Body of pancreas (tissue), 4 donors: ENCODE results near the gene FYB1. TPM values are rescaled to one million over a fixed set of nuclear protein-coding genes. Genes with fewer than 3 reads are reported as not detected.

Experiments used
- ATAC-seq: fragments of 150-250 bp; one replicate; pipeline ENCODE4 v1.9.1; 2016
- DNase-seq, 4 donors: peaks; one replicate each; pipeline ENCODE4 v3.0.0-alpha.2; 2019
- H3K27ac ChIP-seq, 4 donors: fragments of 200-600 bp; sonication (generic); 1 replicate in 3 of 4; 2 replicates in 1 of 4; pipeline versions ENCODE4 v1.5.1 to v1.6.1; 2016 to 2019; ENCODE audit warnings: mild to moderate bottlenecking in 1 of 4, mixed read lengths in 1 of 4, moderate library complexity in 1 of 4
- H3K27me3 ChIP-seq, 2 donors: fragments of 200-600 bp; sonication (generic); one replicate each; pipeline ENCODE4 v1.6.0; 2016; ENCODE audit warnings: mild to moderate bottlenecking in 1 of 2
- H3K36me3 ChIP-seq, 2 donors: fragments of 200-600 bp; sonication (generic); replicated peaks in 1 of 2; 2 replicates each; pipeline ENCODE4 v1.5.1; 2016; ENCODE audit warnings: low read depth in 2 of 2; ENCODE audit not compliant: insufficient read depth in 1 of 2
- H3K4me1 ChIP-seq: fragments of 200-600 bp; sonication (generic); one replicate; pipeline ENCODE4 v1.6.0; 2016
- H3K4me3 ChIP-seq, 2 donors: fragments of 200-600 bp; sonication (generic); 1 replicate in 1 of 2; 2 replicates in 1 of 2; pipeline ENCODE4 v1.5.1; 2016 to 2019
- H3K9me3 ChIP-seq, 3 donors: fragments of 200-600 bp; sonication (generic); 1 replicate in 2 of 3; 2 replicates in 1 of 3; pipeline ENCODE4 v1.5.1; 2016
- POLR2A ChIP-seq, 3 donors: fragments of 450-650 bp; IDR thresholded peaks; one replicate each; pipeline ENCODE4 v1.6.1; 2016; ENCODE audit warnings: antibody characterized with exemption in 3 of 3, mild to moderate bottlenecking in 2 of 3
- WGBS, 2 donors: methylation state at CpG; one replicate each; pipeline ENCODE4 v1.1.5; 2017; 5-methylcytosine and 5-hydroxymethylcytosine counted together
- intact Hi-C: fragments of 100-400 bp; cut with DNase I; formaldehyde crosslinking; loops from one replicate; pipeline ENCODE4 v1.15.1; 2023
- total RNA-seq, 2 donors: library from RNA; depleted of rRNA; stranded (reverse); fragments of >200 nt; gene quantifications; one replicate each; pipeline ENCODE4 v1.1.0, GENCODE V29; 2016
- TF ChIP-seq, protein P1 (sequence below), 7 experiments: fragments of 450-650 bp in 4 of 7; fragments of 200-600 bp in 3 of 7; sonication (generic) in 3 of 7; IDR thresholded peaks; one replicate each; pipeline ENCODE4 v1.5.1; 2016 to 2019; ENCODE audit warnings: antibody characterized with exemption in 7 of 7

FYB1 gene
- total RNA-seq, 2 donors from 2014 or later, result 2.9 to 3.0 TPM

DNA sequence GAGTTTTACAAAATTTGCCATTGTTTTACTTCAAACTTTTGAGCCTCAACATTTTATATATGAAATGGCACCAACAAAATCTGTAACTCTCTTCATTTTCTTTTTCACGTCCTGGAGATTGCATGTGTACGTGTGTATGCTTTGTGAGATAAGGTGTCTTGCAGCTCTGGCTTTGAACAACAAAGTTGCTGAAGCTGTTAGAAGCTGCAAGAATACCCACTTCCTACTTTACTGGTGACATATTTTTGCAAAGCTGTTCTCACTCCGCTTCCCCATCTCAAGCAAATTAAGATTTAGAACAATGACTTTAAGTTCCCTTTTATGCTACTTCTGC lies 41.8 kb downstream of the FYB1 start:
- no peaks in the 10 kb centered on the region for H3K27me3 ChIP-seq
- H3K4me1 ChIP-seq, result no peaks in the 10 kb centered on the region
- intact Hi-C loops, result no loop called here
- TF ChIP-seq, protein P1, sequence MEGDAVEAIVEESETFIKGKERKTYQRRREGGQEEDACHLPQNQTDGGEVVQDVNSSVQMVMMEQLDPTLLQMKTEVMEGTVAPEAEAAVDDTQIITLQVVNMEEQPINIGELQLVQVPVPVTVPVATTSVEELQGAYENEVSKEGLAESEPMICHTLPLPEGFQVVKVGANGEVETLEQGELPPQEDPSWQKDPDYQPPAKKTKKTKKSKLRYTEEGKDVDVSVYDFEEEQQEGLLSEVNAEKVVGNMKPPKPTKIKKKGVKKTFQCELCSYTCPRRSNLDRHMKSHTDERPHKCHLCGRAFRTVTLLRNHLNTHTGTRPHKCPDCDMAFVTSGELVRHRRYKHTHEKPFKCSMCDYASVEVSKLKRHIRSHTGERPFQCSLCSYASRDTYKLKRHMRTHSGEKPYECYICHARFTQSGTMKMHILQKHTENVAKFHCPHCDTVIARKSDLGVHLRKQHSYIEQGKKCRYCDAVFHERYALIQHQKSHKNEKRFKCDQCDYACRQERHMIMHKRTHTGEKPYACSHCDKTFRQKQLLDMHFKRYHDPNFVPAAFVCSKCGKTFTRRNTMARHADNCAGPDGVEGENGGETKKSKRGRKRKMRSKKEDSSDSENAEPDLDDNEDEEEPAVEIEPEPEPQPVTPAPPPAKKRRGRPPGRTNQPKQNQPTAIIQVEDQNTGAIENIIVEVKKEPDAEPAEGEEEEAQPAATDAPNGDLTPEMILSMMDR (IDR thresholded peaks at IDR 0.05), result no peak
- no peak for TF ChIP-seq POLR2A (IDR thresholded peaks at IDR 0.05)
- no peak overlapping the region for H3K4me3 ChIP-seq
- WGBS, 2 donors, result 44 to 46% methylated on average over 3 of the region's 3 CpGs
- H3K9me3 ChIP-seq, result no peaks in the 10 kb centered on the region
- DNase-seq (no peak), ATAC-seq (no peak)
- no peak overlapping the region for H3K27ac ChIP-seq
- no peaks in the 10 kb centered on the region for H3K36me3 ChIP-seq

DNA sequence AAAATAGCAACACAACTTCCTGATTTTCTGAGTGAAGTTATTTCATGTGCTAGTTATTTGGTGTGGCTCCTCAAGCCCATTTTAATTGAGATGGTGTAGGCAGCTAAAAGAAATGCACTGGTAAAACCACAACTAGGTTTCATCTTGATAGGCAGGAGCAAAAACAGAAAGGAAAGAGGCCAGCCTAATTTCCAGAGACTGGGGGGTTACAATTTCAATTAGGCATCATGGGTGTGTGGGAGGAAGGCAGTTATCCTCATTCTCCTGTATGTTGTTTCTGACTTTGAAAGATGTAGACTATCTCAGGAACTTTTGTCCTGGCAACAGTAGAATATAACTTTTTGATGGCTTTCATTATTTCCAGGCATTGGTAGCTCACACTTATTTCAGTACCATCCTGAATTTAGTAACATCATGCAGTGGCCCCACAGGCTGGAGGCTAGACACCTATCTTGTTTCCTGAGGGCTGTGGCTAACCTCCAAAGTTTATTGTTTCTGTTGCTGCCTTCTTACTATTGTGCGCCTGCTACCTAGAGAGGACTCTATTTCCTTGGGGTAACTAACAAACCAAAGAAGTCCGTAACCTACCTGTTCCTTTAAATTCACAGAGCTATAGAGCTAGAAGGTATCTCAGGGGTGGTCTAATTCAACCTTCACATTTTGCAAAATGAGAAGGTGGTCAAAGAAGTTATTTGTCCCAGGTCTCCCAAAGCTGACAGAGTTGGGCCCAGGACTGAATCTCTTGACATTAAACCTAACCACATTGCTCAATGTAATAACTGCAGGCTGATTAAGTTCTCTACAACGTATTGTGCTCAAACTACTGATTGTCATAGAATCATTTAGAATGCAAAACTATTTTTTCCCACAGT lies 42.4 kb downstream of the FYB1 start:
- TF ChIP-seq, protein P1 (IDR thresholded peaks at IDR 0.05), result no peak
- no peak for TF ChIP-seq POLR2A (IDR thresholded peaks at IDR 0.05)
- no peaks in the 10 kb centered on the region for H3K4me1 ChIP-seq
- intact Hi-C loops, result no loop called here
- H3K9me3 ChIP-seq, result no peaks in the 10 kb centered on the region
- no peak overlapping the region for H3K4me3 ChIP-seq
- no peaks in the 10 kb centered on the region for H3K36me3 ChIP-seq
- no peak overlapping the region for H3K27ac ChIP-seq
- H3K27me3 ChIP-seq, result no peaks in the 10 kb centered on the region
- ATAC-seq (no peak), DNase-seq (no peak)
- 67 to 84% methylated on average over 3 of the region's 3 CpGs for WGBS, 2 donors

DNA sequence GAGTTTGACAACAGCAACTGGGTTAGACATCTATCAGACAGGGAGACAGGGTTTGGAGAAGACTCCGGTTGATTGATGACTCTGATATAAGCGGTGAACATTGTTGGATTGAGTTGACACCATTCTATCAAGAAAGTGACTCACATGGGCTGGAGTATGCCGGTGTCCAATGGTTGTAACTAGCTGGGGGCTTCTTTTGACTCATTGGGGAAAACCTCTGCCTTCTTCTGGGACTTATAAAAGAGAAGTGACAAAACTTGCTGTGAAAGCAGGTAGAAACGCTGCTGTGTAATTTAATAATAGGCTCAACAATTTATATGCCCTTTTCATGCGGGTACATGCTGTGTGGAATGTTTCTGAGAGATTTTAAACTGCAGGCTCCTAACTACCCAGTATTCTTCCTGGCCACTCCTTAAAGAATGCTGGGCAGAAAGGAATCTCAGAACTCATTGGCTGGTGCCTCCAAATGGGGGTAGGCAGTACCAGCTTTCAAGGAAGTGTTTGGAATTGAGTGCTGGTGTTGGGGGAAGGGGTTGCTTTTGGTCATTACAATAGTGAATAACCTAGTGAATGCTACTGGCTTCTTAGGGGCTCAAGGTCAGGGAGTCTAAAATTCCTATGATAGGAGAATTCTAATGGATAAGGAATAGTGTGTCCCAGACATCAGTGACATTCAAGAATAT lies 43.9 kb downstream of the FYB1 start:
- ATAC-seq (no peak), DNase-seq (no peak)
- Histone ChIP-seq H3K4me3 (no peak overlapping the region), H3K36me3 (no peaks in the 10 kb centered on the region), H3K4me1 (no peaks in the 10 kb centered on the region), H3K9me3 (no peaks in the 10 kb centered on the region), H3K27ac (no peak overlapping the region), H3K27me3 (no peaks in the 10 kb centered on the region)
- intact Hi-C loops, result no loop called here
- WGBS, 2 donors, result 69 to 80% methylated on average over 5 of the region's 5 CpGs
- TF ChIP-seq, protein P1 (IDR thresholded peaks at IDR 0.05), result no peak
- TF ChIP-seq POLR2A (IDR thresholded peaks at IDR 0.05), result no peak

DNA sequence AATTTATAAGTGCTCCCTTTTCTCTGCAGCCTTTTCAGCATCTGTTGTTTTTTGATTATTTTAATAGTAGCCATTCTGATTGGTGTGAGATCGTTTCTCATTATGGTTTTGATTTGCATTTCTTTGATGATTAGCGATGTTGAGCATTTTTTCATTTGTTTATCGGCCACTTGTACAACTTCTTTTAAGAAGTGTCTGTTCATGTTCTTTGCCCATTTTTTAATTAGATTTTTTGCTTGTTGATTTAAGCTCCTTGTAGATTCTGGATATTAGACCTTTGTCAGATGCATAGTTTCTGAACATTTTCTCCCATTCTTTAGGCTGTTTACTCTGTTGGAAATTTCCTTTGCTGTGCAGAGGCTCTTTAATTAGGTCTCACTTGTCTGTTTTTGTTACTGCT lies 46.3 kb downstream of the FYB1 start:
- TF ChIP-seq, protein P1 (IDR thresholded peaks at IDR 0.05), result no peak
- no peak for TF ChIP-seq POLR2A (IDR thresholded peaks at IDR 0.05)
- Histone ChIP-seq H3K4me3 (no peak overlapping the region), H3K27me3 (no peaks in the 10 kb centered on the region), H3K9me3 (no peaks in the 10 kb centered on the region), H3K36me3 (no peaks in the 10 kb centered on the region), H3K27ac (no peak overlapping the region), H3K4me1 (no peaks in the 10 kb centered on the region)
- ATAC-seq, result no peak
- DNase-seq, result no peak
- intact Hi-C loops, result no loop called here
- 83 to 91% methylated on average over 3 of the region's 3 CpGs for WGBS, 2 donors
